GM18505 (cell line): ENCODE measurements around the gene SMDT1.
"Not testable (repeated sequence)": the region's sequence is repeated elsewhere in the genome, so short reads cannot be mapped to it uniquely, and the experiment has no call there.

Experiments used
- ATAC-seq: cut with Tn5 transposase; IDR thresholded peaks from one replicate; pipeline ENCODE4 v1.9.1; 2021; ENCODE audit not compliant: unreplicated experiment
- POLR2A ChIP-seq: IDR thresholded peaks from 4 replicates; pipeline ENCODE4 v1.6.1; 2011; ENCODE audit warnings: borderline replicate concordance; ENCODE audit not compliant: insufficient read depth, insufficient read length; ENCODE audit errors: extremely low read depth

SMDT1 gene

DNA sequence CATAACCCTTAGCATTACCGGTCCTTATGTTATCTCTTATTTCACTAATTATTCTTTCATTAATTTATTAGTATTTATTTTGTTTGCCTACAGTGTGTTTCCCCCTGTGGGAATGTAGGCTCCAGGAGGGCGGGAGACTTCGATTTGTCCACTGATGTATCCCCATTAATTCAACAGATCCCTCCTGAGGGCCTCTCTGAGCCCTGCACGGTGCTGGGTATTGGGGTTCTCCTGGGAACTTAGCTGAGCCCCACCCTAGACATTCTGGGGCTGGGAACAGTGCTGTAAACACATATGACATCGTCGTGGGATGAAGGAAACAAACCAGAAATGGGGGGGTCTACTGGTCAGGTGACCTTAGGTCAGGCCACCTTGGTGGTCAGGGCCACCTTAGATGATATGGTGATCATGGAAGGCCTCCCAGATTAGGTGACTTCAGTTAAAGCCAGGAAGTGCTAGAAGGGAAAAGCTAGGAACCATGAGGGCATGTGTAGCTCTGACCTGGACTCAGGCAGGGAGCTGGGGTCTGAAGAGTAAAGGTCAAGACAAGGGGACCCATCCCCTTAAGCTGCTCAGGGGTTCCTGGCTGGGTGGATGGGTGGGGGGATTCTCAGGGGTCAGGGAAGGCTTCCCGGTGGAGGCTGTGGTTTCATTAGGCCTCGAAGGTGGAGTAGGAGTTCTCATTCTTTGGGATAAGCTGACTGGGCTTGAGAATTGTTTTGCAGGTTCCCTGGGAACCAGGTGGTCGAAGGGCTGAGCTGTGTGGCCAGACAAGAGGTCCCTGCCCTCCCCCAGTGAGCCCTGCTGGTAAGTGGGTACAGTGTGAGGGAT lies 4.4 kb upstream of the SMDT1 start:
- no peak for ATAC-seq
- no peak for TF ChIP-seq POLR2A

DNA sequence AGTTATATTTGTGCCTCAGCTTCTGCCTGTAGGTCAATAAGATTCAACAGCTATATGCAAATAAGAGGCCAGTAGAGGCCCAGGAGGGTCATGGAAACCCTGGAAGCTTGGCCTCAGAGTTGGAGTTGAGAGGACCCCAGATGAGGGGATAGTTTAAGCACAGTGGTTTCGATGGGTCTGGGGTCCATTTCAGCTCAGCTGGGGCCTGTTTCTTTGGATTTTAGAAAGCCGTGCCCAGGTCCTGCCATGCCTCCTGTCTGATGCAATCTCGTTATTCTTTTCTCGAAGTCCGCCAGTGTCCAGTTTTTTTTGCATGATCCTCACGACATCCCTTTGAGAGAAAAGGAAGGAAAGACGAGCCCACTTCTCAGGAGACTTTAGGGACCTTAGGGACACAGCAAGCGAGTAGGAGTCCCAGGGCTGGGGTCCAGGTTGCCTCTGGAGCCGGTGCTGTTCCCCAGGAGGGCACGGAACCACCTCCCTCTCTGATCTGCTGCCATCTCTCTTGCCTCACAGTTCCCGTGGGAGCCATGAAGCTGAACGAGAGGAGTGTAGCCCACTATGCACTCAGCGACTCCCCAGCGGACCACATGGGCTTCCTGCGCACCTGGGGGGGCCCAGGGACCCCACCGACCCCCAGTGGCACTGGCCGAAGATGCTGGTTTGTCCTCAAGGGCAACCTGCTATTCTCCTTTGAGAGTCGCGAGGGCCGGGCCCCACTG lies 2.6 kb upstream of the SMDT1 start:
- TF ChIP-seq POLR2A, result no peak

DNA sequence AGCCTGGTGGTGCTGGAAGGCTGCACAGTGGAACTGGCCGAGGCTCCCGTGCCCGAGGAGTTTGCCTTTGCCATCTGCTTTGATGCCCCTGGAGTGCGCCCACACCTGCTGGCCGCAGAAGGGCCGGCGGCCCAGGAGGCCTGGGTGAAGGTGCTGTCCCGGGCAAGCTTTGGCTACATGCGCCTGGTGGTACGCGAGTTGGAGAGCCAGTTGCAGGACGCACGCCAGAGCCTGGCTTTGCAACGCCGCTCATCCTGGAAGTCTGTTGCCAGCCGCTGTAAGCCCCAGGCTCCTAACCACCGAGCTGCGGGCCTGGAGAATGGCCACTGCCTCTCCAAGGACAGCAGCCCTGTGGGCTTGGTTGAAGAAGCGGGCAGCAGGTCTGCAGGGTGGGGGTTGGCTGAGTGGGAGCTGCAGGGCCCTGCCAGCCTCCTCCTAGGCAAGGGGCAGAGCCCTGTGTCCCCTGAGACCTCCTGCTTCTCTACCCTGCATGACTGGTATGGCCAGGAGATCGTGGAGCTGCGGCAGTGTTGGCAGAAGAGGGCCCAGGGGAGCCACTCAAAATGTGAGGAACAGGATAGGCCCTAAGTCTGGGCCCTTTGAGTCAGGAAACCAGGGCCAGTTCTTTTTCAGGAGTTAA lies 1.9 kb upstream of the SMDT1 start:
- TF ChIP-seq POLR2A, result no peak
- ATAC-seq, result no peak

More for the DNA sequence above, 2.6 kb upstream of the SMDT1 start:
- ATAC-seq, result no peak

DNA sequence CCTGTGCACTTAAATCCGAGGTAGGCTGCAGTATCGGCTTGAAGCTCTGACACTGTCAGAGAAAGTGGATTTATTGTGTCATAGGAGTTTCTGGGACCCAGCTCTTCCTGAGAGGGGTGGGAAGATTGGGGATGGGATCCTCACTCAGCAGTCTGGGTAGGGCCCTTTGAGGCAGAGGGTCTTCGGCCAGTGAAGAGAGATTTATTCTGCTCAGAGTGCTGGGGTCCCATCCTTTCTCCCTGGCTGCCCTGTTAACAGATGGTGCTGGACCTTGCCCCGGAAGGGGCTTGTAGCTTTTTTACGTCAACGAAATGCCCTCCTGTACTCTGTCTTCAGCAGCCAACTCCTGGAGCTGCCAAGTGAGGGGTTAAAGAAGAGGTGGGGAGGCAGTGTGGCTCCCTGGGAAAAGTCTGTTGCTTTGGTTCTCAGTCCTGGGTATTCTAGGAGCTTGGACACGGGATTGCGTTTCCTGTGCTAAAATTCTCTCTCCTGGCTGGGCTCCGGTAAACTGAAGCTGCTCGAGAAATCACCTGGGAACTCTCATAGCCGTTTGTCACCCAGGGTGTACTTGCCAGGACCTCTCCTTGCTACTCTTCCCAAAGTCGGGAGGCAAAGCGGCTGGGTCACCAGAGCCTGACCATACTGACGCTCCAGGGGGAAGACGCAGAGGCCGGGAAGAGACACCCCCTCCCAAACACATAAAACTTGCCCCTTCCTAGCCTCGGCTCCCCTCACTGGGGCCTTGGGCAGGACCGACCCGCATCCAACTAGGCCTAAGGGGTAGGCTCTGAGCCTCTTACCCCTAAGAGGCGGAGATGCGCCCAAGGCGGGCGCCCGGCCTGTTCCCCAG lies 806 bp upstream of the SMDT1 start:
- ATAC-seq, result peak; percentile 1
- no peak for TF ChIP-seq POLR2A

DNA sequence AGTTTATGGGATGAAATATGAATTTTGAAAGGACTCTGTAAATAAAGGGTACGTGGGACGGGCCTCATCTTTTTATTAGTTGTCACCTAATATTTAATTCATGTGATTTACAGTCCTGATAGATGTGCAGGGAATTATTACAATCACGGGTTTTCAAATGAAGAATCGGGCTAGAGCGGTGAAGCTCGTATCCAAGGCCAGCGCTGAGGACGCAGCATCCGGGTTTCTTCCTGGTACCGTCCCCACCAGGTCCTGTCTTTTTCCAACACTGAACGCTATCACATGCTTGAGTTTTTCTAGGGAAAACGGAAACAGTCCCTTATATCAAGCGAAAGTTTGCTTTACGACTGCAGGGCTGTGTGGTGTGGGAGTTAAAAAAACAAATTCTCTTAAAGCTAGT lies 787 bp downstream of the SMDT1 start:
- ATAC-seq, result no peak
- no peak for TF ChIP-seq POLR2A

DNA sequence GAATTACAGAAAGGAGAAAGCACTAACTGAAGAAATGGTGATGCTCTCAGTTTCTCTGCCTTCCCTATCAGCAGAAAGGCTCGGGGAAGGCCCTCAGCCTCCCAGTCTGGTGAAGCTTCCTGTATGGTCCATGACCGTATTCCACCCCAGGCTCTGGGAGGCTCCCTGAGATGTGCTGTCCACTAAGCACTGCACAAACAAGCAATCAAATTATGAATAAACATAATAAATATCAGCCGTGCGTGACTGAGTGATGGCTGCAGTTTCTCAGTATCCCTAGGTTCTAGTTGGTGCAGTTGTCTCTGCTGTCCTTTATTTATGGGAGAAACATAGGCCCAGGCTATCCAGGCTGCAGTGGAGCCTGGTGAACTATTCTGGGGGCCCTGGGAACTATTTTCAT lies 3.6 kb downstream of the SMDT1 start:
- TF ChIP-seq POLR2A, result no peak
- ATAC-seq, result no peak

DNA sequence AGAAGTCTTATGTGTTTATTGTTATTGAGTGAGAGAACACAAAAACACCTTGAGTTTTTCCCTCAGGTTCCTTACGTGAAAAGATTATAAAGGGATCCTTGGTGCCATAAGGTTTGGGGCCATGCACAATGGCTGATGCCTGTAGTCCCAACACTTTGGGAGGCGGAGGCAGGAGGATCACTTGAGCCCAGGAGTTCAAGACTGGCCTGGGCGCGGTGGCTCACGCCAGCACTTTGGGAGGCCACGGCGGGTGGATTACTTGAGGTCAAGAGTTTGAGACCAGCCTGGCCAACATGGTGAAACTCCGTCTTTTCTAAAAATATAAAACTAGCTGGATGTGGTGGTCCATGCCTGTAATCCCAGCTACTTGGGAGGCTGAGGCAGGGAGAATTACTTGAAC lies 5.4 kb downstream of the SMDT1 start:
- TF ChIP-seq POLR2A, result no peak
- no peak for ATAC-seq

DNA sequence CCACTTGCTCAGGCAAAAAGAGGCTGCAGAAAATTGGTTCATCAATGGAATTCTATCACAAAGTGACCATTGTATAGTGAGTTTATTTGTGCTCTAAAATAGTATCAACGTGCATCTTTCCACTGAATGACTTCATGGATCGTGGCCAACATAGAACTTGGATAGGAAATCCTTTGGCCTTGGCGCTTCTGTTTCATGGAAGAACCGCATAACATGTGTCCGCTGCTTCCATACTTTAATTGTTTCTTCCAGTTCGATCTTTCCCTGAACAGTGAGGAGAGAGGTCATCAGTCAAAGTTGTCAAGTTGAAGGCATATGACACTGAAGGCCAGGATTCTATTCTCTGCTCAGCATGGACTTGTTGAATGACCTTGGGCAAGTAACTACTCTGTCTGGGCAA lies 6.6 kb downstream of the SMDT1 start:
- no peak for ATAC-seq
- no peak for TF ChIP-seq POLR2A

DNA sequence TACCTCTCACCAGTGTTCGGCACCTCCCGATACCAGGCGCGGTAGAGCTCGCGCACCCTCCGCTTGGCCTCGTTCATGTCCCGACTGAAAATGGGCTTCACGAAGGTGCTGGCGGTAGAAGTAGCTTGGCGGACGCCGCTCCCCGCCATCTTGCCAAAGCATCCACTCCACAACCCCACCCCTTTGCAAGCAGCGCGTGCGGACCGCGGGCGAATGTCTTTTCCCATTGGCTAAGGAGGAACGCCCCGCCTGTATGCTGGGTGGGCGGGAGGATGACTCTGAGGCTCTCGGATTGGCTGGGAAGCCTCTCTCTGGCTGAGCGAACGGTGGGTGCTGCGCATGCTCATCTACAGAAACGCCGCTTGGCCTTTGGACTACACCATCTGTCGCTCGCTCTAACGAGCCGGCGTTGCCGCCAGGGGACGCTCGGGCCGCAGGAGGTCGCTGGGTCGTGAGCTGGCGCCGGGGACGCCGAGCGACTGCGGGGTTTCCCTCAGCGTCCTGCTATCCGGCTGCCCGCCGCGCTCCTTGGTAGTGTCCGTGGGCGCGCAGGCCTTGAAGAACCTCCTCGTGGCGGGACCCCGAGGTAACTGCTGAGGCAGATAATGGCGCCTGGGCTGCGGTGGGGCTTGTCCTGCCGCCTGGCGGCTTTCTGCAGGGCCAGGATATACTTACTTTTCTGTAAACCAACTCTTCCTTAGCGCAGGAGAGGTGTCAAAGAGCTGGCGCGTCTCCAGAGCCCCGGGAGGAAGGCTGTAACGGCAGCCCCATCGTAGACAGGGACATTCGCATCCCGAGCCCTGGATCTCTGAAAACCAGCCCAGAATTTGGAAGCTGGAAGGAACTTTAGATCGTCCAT lies 11.3 kb downstream of the SMDT1 start, which contains the start of gene NDUFA6:
Gene NDUFA6 (minus strand): TSS at position 177 of the 859 bp plus-strand sequence. CDS start 28 bp downstream, at position 149.
- ATAC-seq, result peak; percentile 91
- TF ChIP-seq POLR2A, result peak; percentile 91

DNA sequence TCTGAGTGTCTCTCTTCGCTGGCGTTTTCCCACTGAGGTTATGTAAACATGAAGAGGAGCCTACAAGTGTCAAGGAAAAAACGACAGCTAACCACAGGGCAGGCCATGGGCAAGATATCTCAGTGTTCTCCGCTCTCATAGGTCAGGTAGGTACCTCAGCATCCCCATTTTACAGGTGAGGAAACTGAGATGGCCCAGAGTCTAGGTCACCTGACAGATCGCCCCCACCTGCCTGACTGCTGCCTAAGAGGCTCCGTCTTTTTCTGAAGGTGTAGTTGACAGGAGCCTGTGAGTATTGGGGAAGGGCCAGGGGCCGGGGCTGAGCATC lies 11.9 kb downstream of the SMDT1 start:
- ATAC-seq, result no peak
- no peak for TF ChIP-seq POLR2A

DNA sequence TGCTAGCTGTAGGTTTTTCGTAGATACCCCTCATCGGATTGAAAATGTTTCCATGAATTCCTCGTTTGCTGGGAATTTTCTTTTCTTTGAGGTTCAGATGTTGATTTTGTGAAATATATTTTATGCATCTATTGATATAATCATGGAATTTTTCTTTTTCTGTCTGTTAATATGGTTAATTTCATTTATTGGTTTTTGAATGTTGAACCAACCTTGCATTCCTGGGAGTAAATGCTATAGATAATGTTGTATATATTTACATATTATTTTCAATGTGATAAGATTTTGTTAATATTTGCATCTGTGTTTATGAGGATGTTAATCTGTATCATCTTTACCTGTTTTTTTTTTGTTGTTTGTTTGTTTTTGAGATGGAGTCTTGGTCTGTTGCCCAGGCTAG lies 21.7 kb downstream of the SMDT1 start:
- no peak for TF ChIP-seq POLR2A
- no peak for ATAC-seq

DNA sequence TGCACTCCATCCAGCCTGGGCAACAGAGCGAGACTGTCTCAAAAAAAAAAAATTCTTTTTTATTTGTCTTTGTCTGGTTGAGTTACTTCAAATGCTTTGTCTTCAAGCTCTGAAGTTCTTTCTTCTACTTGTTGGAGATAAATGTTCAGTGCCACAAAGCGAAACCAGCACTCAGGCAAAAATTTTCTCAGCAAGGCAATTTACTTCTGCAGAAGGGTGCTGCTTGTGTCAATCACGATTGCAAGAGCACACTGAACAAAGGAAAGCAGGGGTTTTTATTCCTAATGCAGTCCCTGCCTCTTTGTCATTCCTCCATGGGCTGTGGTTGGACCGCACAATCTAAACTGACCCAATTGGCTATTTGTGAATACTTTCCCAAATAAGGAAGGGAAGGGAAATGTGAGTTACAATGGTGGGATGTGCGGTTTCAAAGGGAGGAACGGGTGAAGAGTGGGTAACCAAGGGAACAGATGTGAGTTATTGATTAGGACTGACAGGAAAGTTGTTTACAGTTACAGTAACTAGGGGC lies 24.9 kb downstream of the SMDT1 start:
- ATAC-seq, result not testable (repeated sequence)

DNA sequence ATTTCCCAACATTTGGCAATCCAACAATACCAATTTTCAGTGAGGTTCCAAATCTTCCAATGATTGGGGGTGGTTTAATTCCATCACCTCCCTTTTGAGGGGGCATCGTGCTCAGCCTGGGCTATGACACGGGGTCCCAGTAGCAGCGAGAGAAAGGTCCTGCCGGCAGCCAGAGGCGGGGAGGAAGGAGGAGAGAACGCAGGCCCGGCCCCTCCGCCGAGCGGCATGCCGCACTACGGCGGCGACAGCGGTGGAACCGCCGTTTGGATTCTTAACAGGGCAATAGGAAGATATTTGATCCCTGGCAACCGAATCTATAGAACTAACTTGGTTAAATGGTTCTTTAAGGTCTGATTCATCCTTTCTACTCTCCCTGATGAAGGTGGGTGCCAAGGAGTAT lies 29.3 kb downstream of the SMDT1 start:
- no peak for ATAC-seq
- no peak for TF ChIP-seq POLR2A

DNA sequence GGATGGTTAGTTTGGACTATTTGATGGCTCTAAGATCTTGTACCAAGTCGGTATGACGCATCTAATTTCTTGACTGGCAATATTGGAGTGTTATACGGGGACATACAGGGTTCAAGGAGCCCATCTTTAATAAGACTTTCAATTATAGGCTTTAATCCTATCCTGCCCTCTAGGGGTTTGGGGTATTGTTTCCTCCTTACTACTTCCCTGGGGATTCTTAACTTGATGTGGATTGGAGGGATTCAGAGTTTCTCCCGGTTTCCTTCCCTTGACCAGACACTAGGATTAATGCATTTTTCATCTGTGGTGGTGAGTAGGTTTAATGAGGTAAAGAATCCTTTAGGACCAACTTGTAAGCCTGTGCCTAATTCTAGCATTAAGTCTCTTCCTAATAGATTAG lies 32.3 kb downstream of the SMDT1 start:
- ATAC-seq, result no peak

DNA sequence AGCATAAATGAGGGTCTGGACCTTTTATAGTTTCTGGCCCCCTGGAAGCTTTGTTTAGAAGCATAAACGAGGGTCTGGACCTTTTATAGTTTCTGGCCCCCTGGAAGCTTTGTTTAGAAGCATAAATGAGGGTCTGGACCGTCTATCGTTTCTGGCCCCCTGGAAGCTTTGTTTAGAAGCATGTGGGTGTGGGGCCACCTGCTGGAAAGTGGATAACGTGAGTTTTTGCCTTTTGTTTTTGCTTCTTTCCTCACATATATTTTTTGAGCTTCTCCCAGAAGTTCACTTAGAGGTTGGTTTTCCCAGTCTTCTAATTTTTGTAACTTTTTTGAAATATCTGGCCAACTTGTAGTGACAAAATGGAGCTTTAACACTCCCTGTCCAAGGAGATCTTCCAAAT lies 33.3 kb downstream of the SMDT1 start:
- ATAC-seq, result not testable (repeated sequence)

More for the DNA sequence above, 32.3 kb downstream of the SMDT1 start:
- TF ChIP-seq POLR2A, result no peak
